MCF 10A (cell line): ENCODE data around the gene RRM2. TPM values are rescaled to one million over a fixed set of nuclear protein-coding genes. Genes with fewer than 3 reads are reported as not detected.

Source experiments
- BruUV-seq: library from RNA; stranded (reverse); fragments of 400-500 nt; replicated peaks from 2 replicates; lab custom pipeline; 2021; lab: Mats Ljungman, UMichigan
- CTCF ChIA-PET: fragments of 300-600 bp; sonication (Branson Sonifier 250); formaldehyde crosslinking; extraction: SDS; loops from one replicate; lab custom pipeline; 2021; ENCODE audit warnings: antibody characterized with exemption, inconsistent platforms; lab: Yijun Ruan, JAX
- POLR2A ChIA-PET: fragments of 300-600, 350-650 bp; sonication (Branson Sonifier 250); formaldehyde crosslinking; extraction: SDS; loops from one replicate; lab custom pipeline; 2020; ENCODE audit warnings: antibody characterized with exemption, inconsistent platforms; lab: Yijun Ruan, JAX
- DNase-seq: peaks from one replicate; pipeline ENCODE4 v3.0.0-alpha.2; 2018; ENCODE audit not compliant: unreplicated experiment
- H3K27ac Mint-ChIP-seq: one replicate; pipeline ENCODE4 v1.8.0; 2022; ENCODE audit warnings: mild to moderate bottlenecking, low read depth, mixed read lengths; ENCODE audit not compliant: unreplicated experiment
- H3K27me3 Mint-ChIP-seq: one replicate; pipeline ENCODE4 v1.8.0; 2022; ENCODE audit warnings: mixed read lengths; ENCODE audit not compliant: insufficient read depth, unreplicated experiment
- H3K36me3 Mint-ChIP-seq: one replicate; pipeline ENCODE4 v1.8.0; 2022; ENCODE audit warnings: mild to moderate bottlenecking, moderate library complexity, mixed read lengths; ENCODE audit not compliant: insufficient read depth, unreplicated experiment
- H3K4me1 Mint-ChIP-seq: one replicate; pipeline ENCODE4 v1.8.0; 2022; ENCODE audit warnings: mixed read lengths; ENCODE audit not compliant: insufficient read depth, unreplicated experiment
- H3K4me3 Mint-ChIP-seq: one replicate; pipeline ENCODE4 v1.8.0; 2022; ENCODE audit warnings: mild to moderate bottlenecking, moderate library complexity, mixed read lengths; ENCODE audit not compliant: unreplicated experiment
- H3K9me3 Mint-ChIP-seq: one replicate; pipeline ENCODE4 v1.8.0; 2022; ENCODE audit warnings: mixed read lengths; ENCODE audit not compliant: unreplicated experiment
- CTCF ChIP-seq: fragments of 200-600 bp; IDR thresholded peaks from one replicate; pipeline ENCODE4 v1.8.0; 2022; ENCODE audit warnings: antibody characterized with exemption, mild to moderate bottlenecking; ENCODE audit not compliant: unreplicated experiment
- intact Hi-C: fragments of 100-400 bp; cut with micrococcal nuclease; formaldehyde crosslinking; loops from 2 replicates; pipeline ENCODE4 v1.14.1; 2022
- total RNA-seq: library from RNA; stranded (reverse); gene quantifications from 2 replicates; pipeline ENCODE4 v1.2.3, GENCODE V29; 2022

Gene RRM2
- total RNA-seq, 1 experiment from 2014 or later = 41.8 TPM

GRCh38 chr2:10170256-10170655 lies 47.7 kb downstream of the RRM2 start:
- Mint-ChIP-seq H3K9me3 (no peaks in the 10 kb centered on the region), H3K4me1 (peaks cover 5% of the 10 kb centered on the region), H3K27ac (no peak overlapping the region), H3K4me3 (no peak overlapping the region), H3K27me3 (no peaks in the 10 kb centered on the region), H3K36me3 (no peaks in the 10 kb centered on the region)
- intact Hi-C loops = no loop called here
- BruUV-seq = no TSS peak
- CTCF ChIA-PET = interaction anchor here (0.7 kb wide), 1 partner anchor 8 kb away, joined by 5 read pairs; no protein-coding TSS in a partner anchor
- no peak for TF ChIP-seq CTCF
- POLR2A ChIA-PET = no interaction called here
- peak; percentile 49 for DNase-seq

GRCh38 chr2:10171006-10171800 lies 48.7 kb downstream of the RRM2 start:
- Mint-ChIP-seq H3K4me1 (peaks cover 5% of the 10 kb centered on the region), H3K9me3 (no peaks in the 10 kb centered on the region), H3K27me3 (no peaks in the 10 kb centered on the region), H3K4me3 (no peak overlapping the region), H3K27ac (no peak overlapping the region), H3K36me3 (no peaks in the 10 kb centered on the region)
- BruUV-seq = no TSS peak
- ChIA-PET CTCF (no interaction called here), POLR2A (interaction anchor here (0.6 kb wide), 1 partner anchor 194 kb away, joined by 3 read pairs; no protein-coding TSS in a partner anchor)
- no peak for TF ChIP-seq CTCF
- DNase-seq = no peak
- intact Hi-C loops = no loop called here

GRCh38 chr2:10172033-10172871 lies 49.7 kb downstream of the RRM2 start:
- no TSS peak for BruUV-seq
- H3K9me3 Mint-ChIP-seq = no peaks in the 10 kb centered on the region
- POLR2A ChIA-PET = no interaction called here
- DNase-seq = no peak
- CTCF ChIA-PET = no interaction called here
- no peak overlapping the region for H3K4me3 Mint-ChIP-seq
- no peak overlapping the region for H3K27ac Mint-ChIP-seq
- H3K36me3 Mint-ChIP-seq = no peaks in the 10 kb centered on the region
- H3K4me1 Mint-ChIP-seq = peaks cover 5% of the 10 kb centered on the region
- no peak for TF ChIP-seq CTCF
- no peaks in the 10 kb centered on the region for H3K27me3 Mint-ChIP-seq
- intact Hi-C loops = no loop called here
